HepG2 (cell line): ENCODE data around the gene POLRMT. TPM values are rescaled to one million over a fixed set of nuclear protein-coding genes. Genes with fewer than 3 reads are reported as not detected.

Experiments
- CENPT ChIP-seq: sonication (generic); formaldehyde crosslinking; IDR thresholded peaks from 2 replicates; pipeline ENCODE4 v1.8.0; 2022; ENCODE audit warnings: low read depth, mild to moderate bottlenecking, moderate library complexity, missing genetic modification reagents
- FLYWCH1 ChIP-seq: sonication (generic); formaldehyde crosslinking; IDR thresholded peaks from 2 replicates; pipeline ENCODE4 v1.8.1; 2023; ENCODE audit warnings: mild to moderate bottlenecking, missing genetic modification reagents
- GABPB1 ChIP-seq: IDR thresholded peaks from 2 replicates; pipeline ENCODE4 v1.6.1; 2016; ENCODE audit warnings: mild to moderate bottlenecking, missing genetic modification reagents, moderate library complexity, missing compliant biosample characterization
- IRX3 ChIP-seq: sonication (generic); formaldehyde crosslinking; IDR thresholded peaks from 2 replicates; pipeline ENCODE4 v1.8.1; 2023; ENCODE audit warnings: mild to moderate bottlenecking, low read depth, missing genetic modification reagents, borderline replicate concordance
- KDM5A ChIP-seq: fragments of 200-600 bp; sonication (generic); IDR thresholded peaks from 2 replicates; pipeline ENCODE4 v1.7.0; 2018; ENCODE audit warnings: antibody characterized with exemption, mild to moderate bottlenecking, low read length, borderline replicate concordance
- KMT2A ChIP-seq: sonication (generic); formaldehyde crosslinking; IDR thresholded peaks from 2 replicates; pipeline ENCODE4 v1.4.0; 2020; ENCODE audit warnings: missing genetic modification reagents
- NCOR1 ChIP-seq: fragments of 200-600 bp; sonication (generic); IDR thresholded peaks from 2 replicates; pipeline ENCODE4 v1.7.0; 2017; ENCODE audit warnings: antibody characterized with exemption, low read length, borderline replicate concordance
- POGZ ChIP-seq: sonication (generic); formaldehyde crosslinking; IDR thresholded peaks from 2 replicates; pipeline ENCODE4 v1.4.0; 2020; ENCODE audit warnings: mild to moderate bottlenecking, missing genetic modification reagents
- POLR2A ChIP-seq, 2 experiments: IDR thresholded peaks; 2 replicates each; pipeline ENCODE4 v1.6.1; 2011; ENCODE audit warnings: low read depth in 2 of 2, low read length in 2 of 2, mild to moderate bottlenecking in 1 of 2, moderate library complexity in 1 of 2; ENCODE audit not compliant: insufficient read depth in 1 of 2
- RFXANK ChIP-seq: IDR thresholded peaks from 2 replicates; pipeline ENCODE4 v1.6.1; 2016
- SYNCRIP ChIP-seq: fragments of 200-400 bp; formaldehyde crosslinking; IDR thresholded peaks from 2 replicates; pipeline ENCODE4 v1.6.1; 2018; ENCODE audit warnings: mild to moderate bottlenecking, low read depth, low read length; ENCODE audit not compliant: insufficient read depth
- TBL1XR1 ChIP-seq: fragments of 150-350 bp; IDR thresholded peaks from 2 replicates; pipeline ENCODE4 v1.6.1; 2014; ENCODE audit warnings: borderline replicate concordance, low read length; ENCODE audit not compliant: partially characterized antibody
- ZFY ChIP-seq: sonication (generic); formaldehyde crosslinking; IDR thresholded peaks from 2 replicates; pipeline ENCODE4 v1.4.0; 2020; ENCODE audit warnings: missing genetic modification reagents
- ZNF232 ChIP-seq: sonication (generic); formaldehyde crosslinking; IDR thresholded peaks from 2 replicates; pipeline ENCODE4 v1.4.0; 2020; ENCODE audit warnings: missing genetic modification reagents, borderline replicate concordance
- ZNF275 ChIP-seq: sonication (generic); formaldehyde crosslinking; IDR thresholded peaks from 2 replicates; pipeline ENCODE4 v1.8.0; 2022; ENCODE audit warnings: missing genetic modification reagents, mild to moderate bottlenecking, inconsistent platforms, borderline replicate concordance
- ZNF441 ChIP-seq: sonication (generic); formaldehyde crosslinking; IDR thresholded peaks from 2 replicates; pipeline ENCODE4 v1.7.0; 2021; ENCODE audit warnings: missing genetic modification reagents, borderline replicate concordance
- ZNF451 ChIP-seq: sonication (generic); formaldehyde crosslinking; IDR thresholded peaks from 2 replicates; pipeline ENCODE4 v1.5.0; 2020; ENCODE audit warnings: mild to moderate bottlenecking, missing genetic modification reagents
- ZNF549 ChIP-seq: sonication (generic); formaldehyde crosslinking; IDR thresholded peaks from 2 replicates; pipeline ENCODE4 v1.5.0; 2020; ENCODE audit warnings: missing genetic modification reagents
- ZNF652 ChIP-seq: IDR thresholded peaks from 2 replicates; pipeline ENCODE4 v1.6.1; 2016; ENCODE audit warnings: low read depth, borderline replicate concordance
- ZNF747 ChIP-seq: sonication (generic); formaldehyde crosslinking; IDR thresholded peaks from 2 replicates; pipeline ENCODE4 v1.8.1; 2023; ENCODE audit warnings: missing genetic modification reagents, mild to moderate bottlenecking, borderline replicate concordance
- ZSCAN20 ChIP-seq: sonication (generic); formaldehyde crosslinking; IDR thresholded peaks from 2 replicates; pipeline ENCODE4 v1.4.0; 2020; ENCODE audit warnings: missing genetic modification reagents, mild to moderate bottlenecking, borderline replicate concordance
- ZSCAN25 ChIP-seq: sonication (generic); formaldehyde crosslinking; IDR thresholded peaks from 2 replicates; pipeline ENCODE4 v1.8.0; 2022; ENCODE audit warnings: mild to moderate bottlenecking, missing genetic modification reagents
- ZZZ3 ChIP-seq: sonication (generic); formaldehyde crosslinking; IDR thresholded peaks from 2 replicates; pipeline ENCODE4 v1.4.0; 2020; ENCODE audit warnings: missing genetic modification reagents, mild to moderate bottlenecking, borderline replicate concordance
- polyA plus RNA-seq, 8 experiments: library from polyadenylated mRNA; depleted of rRNA in 3 of 8; stranded (reverse) in 7 of 8; unstranded in 1 of 8; fragments of >200 nt; fragmentation: Illumina TruSeq in 4 of 8; extraction: Trizol in 4 of 8; gene quantifications; 2 replicates each; pipeline versions ENCODE4 v1.2.1 to v1.2.3, GENCODE V29; 2011 to 2016; ENCODE audit warnings: low read depth in 4 of 8, missing spikeins in 1 of 8, mixed read lengths in 1 of 8; ENCODE audit not compliant: insufficient read depth in 1 of 8
- total RNA-seq, 5 experiments: library from RNA; depleted of rRNA; stranded (reverse); fragments of >200 nt; fragmentation: Illumina TruSeq; extraction: Trizol; gene quantifications; 2 replicates each; pipeline ENCODE4 v1.2.3, GENCODE V29; 2016; ENCODE audit warnings: low read depth in 1 of 5
- TF ChIP-seq, protein P1 (sequence below): sonication (generic); formaldehyde crosslinking; IDR thresholded peaks from 2 replicates; pipeline ENCODE4 v1.9.0; 2021; ENCODE audit warnings: missing genetic modification reagents, mild to moderate bottlenecking, borderline replicate concordance
- TF ChIP-seq, protein P2 (sequence below): sonication (generic); formaldehyde crosslinking; IDR thresholded peaks from 2 replicates; pipeline ENCODE4 v1.5.0; 2020; ENCODE audit warnings: missing genetic modification reagents
- TF ChIP-seq, protein P3 (sequence below): sonication (generic); formaldehyde crosslinking; IDR thresholded peaks from 2 replicates; pipeline ENCODE4 v1.8.0; 2023; ENCODE audit warnings: mild to moderate bottlenecking, missing genetic modification reagents
- TF ChIP-seq, protein P4 (sequence below): sonication (generic); formaldehyde crosslinking; IDR thresholded peaks from 2 replicates; pipeline ENCODE4 v1.8.0; 2022; ENCODE audit warnings: missing genetic modification reagents, low read depth, mild to moderate bottlenecking, borderline replicate concordance

POLRMT gene
- total and polyA plus RNA-seq, 2 of the 13 experiments (the other 11 are each of a cell fraction or from before 2014, with no cell fraction given) = 78.0 to 101 TPM

DNA sequence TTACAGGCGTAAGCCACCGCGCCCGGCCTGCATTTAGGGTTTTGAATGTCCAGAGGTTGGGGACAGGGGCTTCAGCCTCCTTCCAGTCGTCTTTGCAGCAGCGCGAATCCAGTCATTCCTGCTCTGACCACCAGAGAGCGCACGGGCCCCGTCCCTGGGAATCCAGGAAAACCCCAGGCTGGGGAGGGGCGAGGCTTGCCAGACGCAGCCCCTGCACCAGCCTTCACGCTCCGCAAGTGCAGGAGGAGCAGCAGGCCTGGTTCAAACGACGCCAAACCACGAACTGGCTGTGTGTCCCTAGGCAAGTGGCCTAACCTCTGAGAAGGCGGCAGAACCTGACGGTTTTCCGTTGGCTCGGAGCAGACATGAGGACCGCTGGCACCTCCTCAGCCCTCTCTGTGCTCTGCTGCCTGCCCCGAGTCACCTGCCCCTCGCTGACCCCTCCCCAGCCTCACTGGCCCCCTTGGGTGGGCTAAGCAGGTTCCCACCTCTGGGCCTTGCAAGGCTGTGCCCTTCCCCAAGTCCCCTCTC is 31.6 kb upstream of the POLRMT start (continued):
- TF ChIP-seq ZSCAN25 (CRISPR knock-in tag) (peak; percentile 93), ZFY (peak; percentile 79), ZNF747 (CRISPR knock-in tag) (no peak), ZNF441 (CRISPR knock-in tag) (no peak), ZZZ3 (CRISPR knock-in tag) (no peak), TBL1XR1 (no peak), POLR2A (IDR thresholded peaks at IDR 0.05; ENCODE audit: insufficient read depth in 1 of 2, low read depth in 2 of 2, low read length in 2 of 2) (no peak), IRX3 (peak; percentile 57; the same call in 1 of the 2 replicates), NCOR1 (no peak), POGZ (CRISPR knock-in tag) (peak; percentile 41; the same call in 1 of the 2 replicates), CENPT (CRISPR knock-in tag) (0 out of 2 replicates have a peak, but pooled peaks have one; percentile 73), KMT2A (CRISPR knock-in tag) (0 out of 2 replicates have a peak, but pooled peaks have one; percentile 50), KDM5A (no peak), ZNF232 (CRISPR knock-in tag) (peak; percentile 34; the same call in 1 of the 2 replicates), ZNF275 (CRISPR knock-in tag) (no peak), ZNF451 (no peak; the same call in 1 of the 2 replicates), RFXANK (CRISPR knock-in tag) (no peak), SYNCRIP (no peak), ZSCAN20 (CRISPR knock-in tag) (no peak), FLYWCH1 (CRISPR knock-in tag) (no peak), GABPB1 (CRISPR knock-in tag) (peak; percentile 63; the same call in 1 of the 2 replicates), ZNF652 (CRISPR knock-in tag) (no peak), ZNF549 (no peak)
- TF ChIP-seq, protein P1, sequence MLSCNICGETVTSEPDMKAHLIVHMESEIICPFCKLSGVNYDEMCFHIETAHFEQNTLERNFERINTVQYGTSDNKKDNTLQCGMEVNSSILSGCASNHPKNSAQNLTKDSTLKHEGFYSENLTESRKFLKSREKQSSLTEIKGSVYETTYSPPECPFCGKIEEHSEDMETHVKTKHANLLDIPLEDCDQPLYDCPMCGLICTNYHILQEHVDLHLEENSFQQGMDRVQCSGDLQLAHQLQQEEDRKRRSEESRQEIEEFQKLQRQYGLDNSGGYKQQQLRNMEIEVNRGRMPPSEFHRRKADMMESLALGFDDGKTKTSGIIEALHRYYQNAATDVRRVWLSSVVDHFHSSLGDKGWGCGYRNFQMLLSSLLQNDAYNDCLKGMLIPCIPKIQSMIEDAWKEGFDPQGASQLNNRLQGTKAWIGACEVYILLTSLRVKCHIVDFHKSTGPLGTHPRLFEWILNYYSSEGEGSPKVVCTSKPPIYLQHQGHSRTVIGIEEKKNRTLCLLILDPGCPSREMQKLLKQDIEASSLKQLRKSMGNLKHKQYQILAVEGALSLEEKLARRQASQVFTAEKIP (CRISPR knock-in tag) = no peak
- TF ChIP-seq, protein P2, sequence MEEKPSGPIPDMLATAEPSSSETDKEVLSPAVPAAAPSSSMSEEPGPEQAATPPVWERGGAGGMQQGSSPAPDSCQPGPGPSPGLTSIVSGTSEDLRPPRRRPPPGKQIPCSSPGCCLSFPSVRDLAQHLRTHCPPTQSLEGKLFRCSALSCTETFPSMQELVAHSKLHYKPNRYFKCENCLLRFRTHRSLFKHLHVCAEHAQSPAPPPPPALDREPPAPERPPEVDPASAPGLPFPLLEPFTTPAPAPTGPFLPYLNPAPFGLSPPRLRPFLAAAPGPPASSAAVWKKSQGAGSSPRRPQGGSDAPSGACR (CRISPR knock-in tag) = no peak
- TF ChIP-seq, protein P3, sequence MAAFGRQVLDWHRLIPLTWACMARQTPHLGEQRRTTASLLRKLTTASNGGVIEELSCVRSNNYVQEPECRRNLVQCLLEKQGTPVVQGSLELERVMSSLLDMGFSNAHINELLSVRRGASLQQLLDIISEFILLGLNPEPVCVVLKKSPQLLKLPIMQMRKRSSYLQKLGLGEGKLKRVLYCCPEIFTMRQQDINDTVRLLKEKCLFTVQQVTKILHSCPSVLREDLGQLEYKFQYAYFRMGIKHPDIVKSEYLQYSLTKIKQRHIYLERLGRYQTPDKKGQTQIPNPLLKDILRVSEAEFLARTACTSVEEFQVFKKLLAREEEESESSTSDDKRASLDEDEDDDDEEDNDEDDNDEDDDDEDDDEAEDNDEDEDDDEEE = no peak
- TF ChIP-seq, protein P4, sequence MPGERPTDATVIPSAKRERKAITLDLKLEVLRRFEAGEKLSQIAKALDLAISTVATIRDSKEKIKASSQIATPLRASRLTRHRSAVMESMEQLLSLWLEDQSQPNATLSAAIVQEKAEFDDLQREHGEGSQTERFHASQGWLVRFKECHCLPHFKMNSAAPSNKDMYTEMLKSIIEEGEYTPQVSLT = no peak
